GM19397 (cell line): ENCODE results near the gene SPATA31C2.
"Not testable (repeated sequence)": the region's sequence is repeated elsewhere in the genome, so short reads cannot be mapped to it uniquely, and the experiment has no call there.

Source experiments
- ATAC-seq: cut with Tn5 transposase; IDR thresholded peaks from one replicate; pipeline ENCODE4 v1.9.1; 2021; ENCODE audit warnings: mild to moderate bottlenecking, moderate library complexity; ENCODE audit not compliant: unreplicated experiment

The SPATA31C2 gene

GRCh38 chr9:88138375-88138774 lies at the start of gene SPATA31C2:
Gene SPATA31C2 (minus strand): TSS chr9:88138475. CDS start chr9:88138446, 29 bp downstream.
- ATAC-seq, result not testable (repeated sequence)

GRCh38 chr9:88187631-88188030 lies 49.4 kb upstream of the SPATA31C2 start:
- ATAC-seq, result no peak

DNA sequence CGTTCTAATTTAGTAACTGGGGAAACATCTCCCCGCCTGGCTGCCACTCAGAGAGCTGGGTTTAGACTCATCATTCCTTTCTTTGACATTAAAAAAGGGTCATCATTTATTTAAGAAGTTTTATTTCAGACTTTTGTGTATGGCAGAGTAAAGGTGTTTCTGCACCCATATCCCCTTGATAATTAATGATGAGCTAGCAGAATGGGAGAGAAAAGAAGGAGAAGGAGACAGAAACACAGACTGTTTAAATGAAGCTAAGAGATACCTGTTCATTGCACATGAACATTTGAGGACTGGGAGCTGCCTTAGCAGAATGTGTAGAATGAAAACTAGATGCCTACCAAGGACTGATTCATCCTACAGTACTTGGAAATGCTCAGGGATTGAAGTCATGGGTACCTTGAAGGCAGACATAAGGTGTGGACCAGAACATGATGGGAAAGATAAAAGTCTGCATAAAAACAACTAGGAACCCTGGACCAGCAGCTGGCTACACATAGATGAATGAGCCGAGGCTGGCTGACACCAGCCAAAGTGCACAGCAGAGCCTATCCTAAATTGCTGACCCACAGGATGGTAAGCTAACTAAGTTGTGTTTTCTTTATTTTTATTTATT lies 48.3 kb upstream of the SPATA31C2 start:
- no peak for ATAC-seq

DNA sequence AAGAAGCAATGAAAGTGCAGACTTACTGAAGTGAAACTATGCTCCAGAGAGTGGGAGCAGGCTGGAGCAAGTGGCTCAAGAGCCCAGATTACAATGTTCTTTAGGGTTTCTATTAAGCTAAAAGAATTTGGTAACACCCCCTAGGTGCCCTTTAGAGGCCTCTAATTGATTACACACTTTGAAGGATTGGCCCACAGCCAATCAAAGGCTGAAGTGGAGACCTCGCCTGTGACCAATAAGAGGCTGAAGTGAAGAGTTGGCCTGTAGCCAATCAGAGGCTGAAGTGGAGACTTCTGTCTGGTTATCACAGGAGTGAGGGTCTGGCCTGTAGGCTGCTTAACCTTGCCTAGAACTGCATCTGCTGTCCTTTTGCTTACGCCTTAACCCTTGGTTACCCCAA lies 46.7 kb upstream of the SPATA31C2 start:
- ATAC-seq, result no peak

DNA sequence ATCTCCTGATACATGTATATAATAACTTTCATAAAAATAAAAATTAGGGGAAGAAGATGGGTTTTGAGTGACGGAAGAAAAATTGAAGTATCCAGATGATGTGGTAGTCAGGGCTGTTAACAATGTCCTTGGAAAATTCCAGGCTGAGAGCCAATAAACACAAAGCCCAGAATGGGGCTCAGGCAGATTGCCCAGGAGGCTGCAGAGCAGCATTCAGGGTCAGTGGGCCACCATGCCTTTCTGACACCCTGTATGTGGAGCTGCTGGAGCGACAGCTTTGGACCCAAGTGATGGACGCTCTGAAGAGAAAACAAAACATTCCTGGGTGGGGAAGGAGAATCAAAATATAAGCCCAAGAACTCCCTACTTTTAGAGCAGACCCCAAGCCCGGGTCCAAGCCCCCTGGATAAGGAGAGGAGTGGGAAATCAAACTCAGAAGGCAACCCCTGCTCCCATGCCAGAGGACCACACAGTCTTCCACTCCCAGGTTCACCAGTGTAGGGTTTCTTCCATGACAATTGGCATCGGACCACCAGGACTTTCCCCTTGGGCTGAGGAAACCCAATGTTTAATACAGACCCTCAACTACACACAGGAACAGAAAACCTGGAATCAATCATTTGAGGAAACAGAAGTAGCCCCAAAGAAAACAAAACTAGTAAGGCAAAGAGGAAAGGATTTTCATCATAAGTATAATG lies 45.7 kb upstream of the SPATA31C2 start:
- no peak for ATAC-seq

DNA sequence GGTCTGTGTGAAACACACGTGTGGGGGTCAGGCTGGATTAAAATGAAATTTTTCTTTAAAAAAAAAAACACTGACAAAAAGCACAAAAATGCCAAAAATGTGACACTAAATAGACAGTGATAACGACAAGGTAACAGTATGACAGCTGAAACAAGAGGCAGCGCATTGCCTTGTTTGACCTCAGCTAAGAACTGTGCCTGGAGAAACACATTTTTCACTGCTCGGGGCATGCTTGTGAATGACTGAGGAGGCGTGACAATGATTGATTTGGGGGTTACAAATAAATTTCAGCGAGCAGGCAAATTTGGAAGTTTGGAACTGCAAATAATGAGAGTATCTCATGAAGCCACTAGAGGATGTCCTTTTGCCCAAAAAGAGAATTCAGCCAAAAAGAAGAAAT lies 44.2 kb upstream of the SPATA31C2 start:
- ATAC-seq, result no peak

- no peak for ATAC-seq
Observed at GRCh38 chr9:88180081-88180765, 41.9 kb upstream of the SPATA31C2 start.

DNA sequence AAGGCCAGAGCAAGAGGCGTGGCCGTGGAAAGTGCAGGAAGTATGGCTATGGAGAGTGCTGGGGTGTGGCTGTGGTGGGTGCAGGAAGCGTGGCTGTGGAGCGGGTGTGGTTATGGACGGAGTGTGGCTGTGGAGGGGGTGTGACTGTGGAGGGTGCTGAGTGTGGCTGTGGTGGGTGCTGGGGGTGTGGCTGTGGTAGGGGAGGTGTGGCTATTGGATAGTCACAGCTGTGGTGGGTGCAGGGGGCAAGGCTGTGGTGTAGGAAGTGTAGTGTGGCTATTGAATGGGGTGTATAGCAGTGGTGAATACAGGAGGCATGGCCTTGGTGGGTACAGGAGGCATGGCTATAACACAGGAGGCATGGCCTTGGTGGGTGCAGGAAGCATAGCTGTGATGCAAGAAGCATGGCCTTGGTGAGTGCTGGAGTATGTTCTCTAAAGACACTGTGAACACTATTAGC lies 40.8 kb upstream of the SPATA31C2 start:
- ATAC-seq, result no peak

- no peak for ATAC-seq
Observed at GRCh38 chr9:88178641-88179040, 40.4 kb upstream of the SPATA31C2 start.

DNA sequence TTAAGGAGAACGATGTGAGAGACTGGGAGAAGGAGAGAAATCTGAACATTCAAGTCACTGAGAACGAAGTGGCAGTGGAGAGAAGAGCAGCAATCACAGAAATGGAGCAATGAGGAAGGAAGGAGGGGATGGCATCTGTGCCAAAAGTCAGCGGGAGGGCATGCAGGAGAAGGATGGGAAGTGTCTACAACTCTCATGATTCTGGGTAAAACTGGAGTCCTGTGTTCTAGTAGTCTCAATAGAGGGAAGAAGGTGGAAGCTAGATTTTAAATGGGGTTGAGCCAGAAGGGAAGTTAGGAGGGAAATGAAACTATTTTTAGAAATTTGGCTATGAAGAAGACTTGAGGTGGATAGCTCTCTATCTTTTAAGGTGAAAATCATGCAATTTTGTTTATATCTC lies 39.1 kb upstream of the SPATA31C2 start:
- ATAC-seq, result no peak

- no peak for ATAC-seq
Observed at GRCh38 chr9:88174324-88174723, 36.0 kb upstream of the SPATA31C2 start.

- no peak for ATAC-seq
Observed at GRCh38 chr9:88173378-88173999, 35.2 kb upstream of the SPATA31C2 start.

DNA sequence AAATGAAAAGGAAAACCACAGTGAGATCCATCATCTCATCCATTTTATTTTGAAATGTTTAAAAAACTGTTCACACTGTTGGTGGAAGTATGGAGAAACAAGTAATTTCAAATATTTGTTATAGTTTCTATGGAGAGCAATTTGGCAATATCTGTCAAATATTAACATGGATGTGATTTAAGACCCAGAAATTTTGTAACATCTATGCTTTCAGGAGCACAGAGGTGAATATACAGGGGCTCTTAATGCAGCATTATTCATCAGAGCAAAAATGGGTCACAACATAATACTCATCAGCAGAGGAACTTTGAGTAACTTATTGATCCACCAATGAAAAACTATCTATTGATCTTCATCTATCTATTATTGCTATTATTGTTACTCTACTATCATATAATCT lies 31.4 kb upstream of the SPATA31C2 start:
- no peak for ATAC-seq

DNA sequence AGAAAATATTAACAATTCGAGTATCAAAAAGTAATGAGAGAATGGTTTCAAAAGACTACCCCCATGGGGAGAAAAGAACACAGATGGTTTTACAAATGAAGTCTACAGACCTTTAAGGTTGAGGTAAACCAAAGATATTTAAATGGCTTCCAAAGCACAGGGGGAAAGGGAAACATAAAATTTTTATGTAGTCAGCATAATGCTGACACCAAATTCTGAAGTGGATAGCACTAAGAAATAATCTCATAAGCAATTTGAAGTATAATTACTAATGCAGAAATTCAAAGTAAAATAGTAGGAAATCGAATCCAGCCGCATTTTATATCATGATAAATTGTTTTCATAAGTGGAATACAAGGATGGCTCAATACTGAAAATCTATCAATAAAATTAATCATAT lies 30.3 kb upstream of the SPATA31C2 start:
- ATAC-seq, result no peak

DNA sequence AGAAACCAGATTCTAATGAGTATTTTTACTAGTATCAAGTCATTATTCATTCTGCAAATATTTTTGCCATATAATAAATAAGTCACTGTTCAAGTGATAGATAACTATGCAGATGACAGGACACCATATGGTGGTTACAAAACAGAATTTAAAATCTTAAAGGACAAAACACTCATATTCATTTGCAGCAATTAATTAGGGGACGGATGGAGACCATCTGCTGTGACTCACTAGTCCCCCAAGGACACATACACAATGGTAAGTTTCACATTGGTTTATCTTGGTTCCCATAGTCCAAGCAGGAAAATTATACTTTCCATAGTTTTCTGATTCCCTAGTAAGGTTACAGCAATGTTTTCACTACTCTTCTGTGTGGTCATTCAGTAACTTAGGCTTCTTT lies 28.4 kb upstream of the SPATA31C2 start:
- no peak for ATAC-seq

- no peak for ATAC-seq
Observed at GRCh38 chr9:88164850-88165249, 26.6 kb upstream of the SPATA31C2 start.

DNA sequence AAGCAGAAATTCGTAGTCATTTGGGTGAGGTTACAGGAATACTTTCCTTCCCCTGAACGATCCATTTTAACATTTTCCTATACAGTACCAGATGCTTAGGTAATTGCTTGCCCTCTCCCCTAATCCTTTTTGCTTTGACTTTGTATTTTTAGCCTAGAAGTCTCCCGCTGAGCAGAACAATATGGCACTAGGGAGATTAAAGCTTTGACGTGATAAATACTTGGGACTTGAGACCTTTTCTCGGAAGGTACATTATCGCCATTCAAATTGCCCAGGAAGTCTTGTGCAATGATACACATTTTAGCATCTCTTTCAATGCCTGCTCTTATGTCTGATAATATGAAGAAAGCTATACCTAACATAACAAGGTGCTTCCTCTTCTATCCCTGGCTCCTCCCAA lies 22.9 kb upstream of the SPATA31C2 start:
- ATAC-seq, result no peak

DNA sequence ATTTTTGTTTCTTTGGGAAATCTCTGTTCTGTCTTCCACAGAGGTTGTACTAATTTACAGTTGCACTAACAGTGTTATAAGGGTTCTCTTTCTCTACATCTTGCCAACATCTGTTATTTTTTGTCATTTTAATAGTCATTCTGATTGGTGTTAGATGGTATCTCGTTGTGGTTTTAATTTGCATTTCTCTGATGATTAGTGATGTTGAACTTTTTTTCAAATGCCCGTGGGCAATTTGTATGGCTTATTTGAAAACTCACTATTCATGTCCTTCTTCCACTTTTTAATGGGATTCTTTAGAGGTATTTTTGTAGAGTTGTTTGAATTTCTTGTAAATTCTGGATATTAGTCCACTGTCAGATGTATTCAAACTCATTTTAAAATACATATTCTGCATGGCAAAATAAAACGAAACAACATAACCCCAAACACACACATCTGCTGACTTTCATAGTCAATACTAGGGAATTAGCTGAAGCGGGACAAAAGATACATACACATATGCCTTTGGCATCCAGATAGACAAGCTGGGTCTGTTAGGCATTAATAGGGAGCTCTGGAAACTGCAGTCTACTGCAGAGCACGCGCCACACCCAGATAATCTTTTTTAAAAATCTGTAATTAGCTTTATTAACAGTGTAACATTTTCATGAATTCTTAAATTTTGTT lies 5.8 kb upstream of the SPATA31C2 start:
- no peak for ATAC-seq

DNA sequence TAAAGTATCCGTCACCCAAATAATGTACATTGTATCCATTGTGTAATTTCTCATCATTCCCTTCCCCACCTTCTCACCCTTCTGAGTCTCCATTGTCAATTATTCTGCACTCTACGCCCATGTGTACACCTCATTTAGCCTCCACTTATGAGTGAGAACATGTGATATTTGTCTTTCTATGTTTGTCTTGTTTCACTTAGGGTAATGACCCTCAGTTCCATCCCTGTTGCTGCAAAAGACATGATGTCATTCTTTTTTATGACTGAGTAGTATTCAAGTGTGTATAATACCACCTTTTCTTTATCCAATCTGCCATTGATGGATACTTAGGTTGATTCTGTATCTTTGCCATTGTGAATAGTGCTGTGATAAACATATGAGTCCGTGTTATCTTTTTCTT lies 4.9 kb upstream of the SPATA31C2 start:
- ATAC-seq, result no peak

DNA sequence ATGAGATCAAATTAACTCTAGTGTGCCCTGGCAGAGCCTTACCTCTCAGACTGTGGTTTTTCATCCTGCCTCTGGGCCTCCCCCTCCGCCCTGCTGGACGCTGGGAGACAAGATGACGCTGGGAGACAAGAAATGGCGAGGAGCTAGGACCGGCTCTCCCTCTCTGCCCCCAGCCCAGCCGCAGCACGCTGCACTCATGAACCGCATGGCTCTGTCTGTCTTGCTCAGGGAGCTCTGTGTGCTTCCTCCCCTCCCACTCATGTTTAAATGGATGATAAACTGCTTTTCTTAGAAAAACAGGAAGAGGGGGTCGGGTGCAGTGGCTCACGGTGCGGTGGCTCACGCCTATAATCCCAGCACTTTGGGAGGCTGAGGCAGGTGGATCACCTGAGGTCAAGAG lies 4.7 kb downstream of the SPATA31C2 start:
- not testable (repeated sequence) for ATAC-seq

DNA sequence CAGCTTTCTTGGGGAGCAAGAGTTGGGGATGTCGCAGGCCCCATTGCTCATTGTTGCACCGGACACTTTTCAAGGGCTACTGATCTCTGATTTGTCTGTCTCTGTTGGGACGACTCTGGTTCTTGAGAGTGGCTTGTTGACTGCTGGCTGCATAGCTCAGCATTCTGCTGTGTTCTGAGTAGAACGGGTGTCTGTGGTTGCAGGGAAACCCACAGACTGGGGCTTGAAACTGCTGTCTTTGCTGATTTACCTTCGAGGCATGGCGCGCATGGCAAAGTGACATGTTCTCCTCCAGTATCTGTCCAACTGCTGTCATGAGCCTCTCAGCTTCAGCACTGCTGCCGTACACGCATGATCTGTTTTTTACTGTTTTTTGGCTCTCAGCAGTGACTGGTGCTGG lies 8.7 kb downstream of the SPATA31C2 start:
- not testable (repeated sequence) for ATAC-seq
